HepG2 (cell line): ENCODE measurements around the gene ABCC1. TPM values are rescaled to one million over a fixed set of nuclear protein-coding genes. Genes with fewer than 3 reads are reported as not detected.

Source experiments
- ARID2 ChIP-seq: sonication (generic); formaldehyde crosslinking; IDR thresholded peaks from 2 replicates; pipeline ENCODE4 v1.8.1; 2022; ENCODE audit warnings: mild to moderate bottlenecking, missing genetic modification reagents, borderline replicate concordance
- CBX2 ChIP-seq, 2 experiments: fragments of 200-600 bp in 1 of 2; sonication (generic); formaldehyde crosslinking in 1 of 2; IDR thresholded peaks; 2 replicates each; pipeline versions ENCODE4 v1.7.0 to v1.8.1; 2018 to 2022; ENCODE audit warnings: low read depth in 2 of 2, low read length in 1 of 2, mild to moderate bottlenecking in 1 of 2, missing genetic modification reagents in 1 of 2
- CCDC6 ChIP-seq: sonication (generic); formaldehyde crosslinking; IDR thresholded peaks from 2 replicates; pipeline ENCODE4 v1.8.1; 2022; ENCODE audit warnings: mild to moderate bottlenecking, missing genetic modification reagents, moderate library complexity
- FOXM1 ChIP-seq: sonication (generic); formaldehyde crosslinking; IDR thresholded peaks from 2 replicates; pipeline ENCODE4 v1.5.0; 2020; ENCODE audit warnings: missing genetic modification reagents
- GZF1 ChIP-seq: sonication (generic); formaldehyde crosslinking; IDR thresholded peaks from 2 replicates; pipeline ENCODE4 v1.5.1; 2020; ENCODE audit warnings: mild to moderate bottlenecking, missing genetic modification reagents
- MEIS1 ChIP-seq: sonication (generic); formaldehyde crosslinking; IDR thresholded peaks from 2 replicates; pipeline ENCODE4 v1.9.0; 2021; ENCODE audit warnings: mild to moderate bottlenecking, missing genetic modification reagents, moderate library complexity, borderline replicate concordance
- PAF1 ChIP-seq: IDR thresholded peaks from 2 replicates; pipeline ENCODE4 v1.6.1; 2016; ENCODE audit warnings: missing genetic modification reagents, missing compliant biosample characterization
- PITX1 ChIP-seq: sonication (generic); formaldehyde crosslinking; IDR thresholded peaks from 2 replicates; pipeline ENCODE4 v1.5.1; 2020; ENCODE audit warnings: mild to moderate bottlenecking, missing genetic modification reagents
- SAP130 ChIP-seq: IDR thresholded peaks from 2 replicates; pipeline ENCODE4 v1.6.1; 2016; ENCODE audit warnings: low read depth
- SMAD1 ChIP-seq: sonication (generic); formaldehyde crosslinking; IDR thresholded peaks from 2 replicates; pipeline ENCODE4 v1.4.0; 2020; ENCODE audit warnings: missing genetic modification reagents, low read depth, mild to moderate bottlenecking, borderline replicate concordance
- ZFP36L1 ChIP-seq: sonication (generic); formaldehyde crosslinking; IDR thresholded peaks from 2 replicates; pipeline ENCODE4 v1.8.0; 2022; ENCODE audit warnings: mild to moderate bottlenecking, missing genetic modification reagents, moderate library complexity
- ZNF510 ChIP-seq: sonication (generic); formaldehyde crosslinking; IDR thresholded peaks from 2 replicates; pipeline ENCODE4 v1.4.0; 2020; ENCODE audit warnings: low read depth, mild to moderate bottlenecking, missing genetic modification reagents
- ZNF614 ChIP-seq: IDR thresholded peaks from 2 replicates; pipeline ENCODE4 v1.6.1; 2018; ENCODE audit warnings: missing biosample characterization, missing genetic modification reagents, inconsistent platforms, borderline replicate concordance
- ZNF724P ChIP-seq: sonication (generic); formaldehyde crosslinking; IDR thresholded peaks from 2 replicates; pipeline ENCODE4 v1.8.0; 2022; ENCODE audit warnings: missing genetic modification reagents, borderline replicate concordance
- ZNF777 ChIP-seq: sonication (generic); formaldehyde crosslinking; IDR thresholded peaks from 2 replicates; pipeline ENCODE4 v1.4.0; 2020; ENCODE audit warnings: missing genetic modification reagents
- polyA plus RNA-seq, 8 experiments: library from polyadenylated mRNA; depleted of rRNA in 3 of 8; stranded (reverse) in 7 of 8; unstranded in 1 of 8; fragments of >200 nt; fragmentation: Illumina TruSeq in 4 of 8; extraction: Trizol in 4 of 8; gene quantifications; 2 replicates each; pipeline versions ENCODE4 v1.2.1 to v1.2.3, GENCODE V29; 2011 to 2016; ENCODE audit warnings: low read depth in 4 of 8, missing spikeins in 1 of 8, mixed read lengths in 1 of 8; ENCODE audit not compliant: insufficient read depth in 1 of 8
- total RNA-seq, 5 experiments: library from RNA; depleted of rRNA; stranded (reverse); fragments of >200 nt; fragmentation: Illumina TruSeq; extraction: Trizol; gene quantifications; 2 replicates each; pipeline ENCODE4 v1.2.3, GENCODE V29; 2016; ENCODE audit warnings: low read depth in 1 of 5
- TF ChIP-seq, protein P1 (sequence below): sonication (generic); formaldehyde crosslinking; IDR thresholded peaks from 2 replicates; pipeline ENCODE4 v1.9.0; 2021; ENCODE audit warnings: mild to moderate bottlenecking, missing genetic modification reagents
- TF ChIP-seq, protein P2 (sequence below), 2 experiments: sonication (generic) in 1 of 2; formaldehyde crosslinking in 1 of 2; IDR thresholded peaks; 2 replicates each; pipeline versions ENCODE4 v1.5.1 to v1.6.1; 2011 to 2020; ENCODE audit warnings: borderline replicate concordance in 1 of 2, low read depth in 1 of 2, low read length in 1 of 2, mild to moderate bottlenecking in 1 of 2, missing genetic modification reagents in 1 of 2, moderate library complexity in 1 of 2
- TF ChIP-seq, protein P3 (sequence below): sonication (generic); formaldehyde crosslinking; IDR thresholded peaks from 2 replicates; pipeline ENCODE4 v1.8.1; 2023; ENCODE audit warnings: missing genetic modification reagents, mild to moderate bottlenecking, borderline replicate concordance
- TF ChIP-seq, protein P4 (sequence below): sonication (generic); formaldehyde crosslinking; IDR thresholded peaks from 2 replicates; pipeline ENCODE4 v1.4.0; 2020; ENCODE audit warnings: missing genetic modification reagents, borderline replicate concordance

ABCC1 gene
- total and polyA plus RNA-seq, 2 of the 13 experiments (the other 11 are each of a cell fraction or from before 2014, with no cell fraction given), result 13.0 to 30.6 TPM

DNA sequence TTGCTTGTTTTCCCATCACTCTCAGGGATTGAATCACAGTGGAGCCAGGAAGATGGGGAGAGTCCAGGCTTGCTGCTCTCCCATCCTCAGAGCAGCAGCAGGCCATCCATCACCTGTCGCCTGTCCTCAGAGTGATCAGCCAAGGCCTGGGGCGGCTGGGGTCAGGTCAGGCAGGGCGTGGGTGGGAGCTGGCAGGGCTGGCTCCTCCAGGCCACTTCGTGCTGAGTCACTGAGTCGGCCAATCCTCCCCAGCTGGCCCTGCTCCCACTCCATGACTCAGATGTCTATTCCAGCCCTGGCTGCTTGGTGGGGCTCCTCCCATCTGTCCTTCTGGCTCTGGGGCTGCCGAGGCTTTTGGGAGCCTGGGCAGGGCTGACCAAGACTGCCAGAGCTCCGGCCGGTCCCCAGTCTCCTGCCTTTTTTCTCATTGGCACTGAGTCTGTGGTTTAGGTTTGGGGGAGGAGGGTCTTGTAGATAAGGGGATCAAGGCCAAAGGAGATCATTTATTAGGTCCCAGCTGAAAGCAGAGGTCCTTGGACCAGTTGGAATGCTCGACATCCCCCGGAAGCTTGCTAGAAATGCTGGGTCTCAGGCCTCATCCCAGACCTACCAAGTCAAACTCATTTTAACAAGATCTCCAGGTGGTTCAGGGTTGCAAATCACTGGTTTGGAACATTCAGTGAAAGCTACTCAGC is 72.7 kb downstream of the ABCC1 start (continued):
- TF ChIP-seq, protein P1, sequence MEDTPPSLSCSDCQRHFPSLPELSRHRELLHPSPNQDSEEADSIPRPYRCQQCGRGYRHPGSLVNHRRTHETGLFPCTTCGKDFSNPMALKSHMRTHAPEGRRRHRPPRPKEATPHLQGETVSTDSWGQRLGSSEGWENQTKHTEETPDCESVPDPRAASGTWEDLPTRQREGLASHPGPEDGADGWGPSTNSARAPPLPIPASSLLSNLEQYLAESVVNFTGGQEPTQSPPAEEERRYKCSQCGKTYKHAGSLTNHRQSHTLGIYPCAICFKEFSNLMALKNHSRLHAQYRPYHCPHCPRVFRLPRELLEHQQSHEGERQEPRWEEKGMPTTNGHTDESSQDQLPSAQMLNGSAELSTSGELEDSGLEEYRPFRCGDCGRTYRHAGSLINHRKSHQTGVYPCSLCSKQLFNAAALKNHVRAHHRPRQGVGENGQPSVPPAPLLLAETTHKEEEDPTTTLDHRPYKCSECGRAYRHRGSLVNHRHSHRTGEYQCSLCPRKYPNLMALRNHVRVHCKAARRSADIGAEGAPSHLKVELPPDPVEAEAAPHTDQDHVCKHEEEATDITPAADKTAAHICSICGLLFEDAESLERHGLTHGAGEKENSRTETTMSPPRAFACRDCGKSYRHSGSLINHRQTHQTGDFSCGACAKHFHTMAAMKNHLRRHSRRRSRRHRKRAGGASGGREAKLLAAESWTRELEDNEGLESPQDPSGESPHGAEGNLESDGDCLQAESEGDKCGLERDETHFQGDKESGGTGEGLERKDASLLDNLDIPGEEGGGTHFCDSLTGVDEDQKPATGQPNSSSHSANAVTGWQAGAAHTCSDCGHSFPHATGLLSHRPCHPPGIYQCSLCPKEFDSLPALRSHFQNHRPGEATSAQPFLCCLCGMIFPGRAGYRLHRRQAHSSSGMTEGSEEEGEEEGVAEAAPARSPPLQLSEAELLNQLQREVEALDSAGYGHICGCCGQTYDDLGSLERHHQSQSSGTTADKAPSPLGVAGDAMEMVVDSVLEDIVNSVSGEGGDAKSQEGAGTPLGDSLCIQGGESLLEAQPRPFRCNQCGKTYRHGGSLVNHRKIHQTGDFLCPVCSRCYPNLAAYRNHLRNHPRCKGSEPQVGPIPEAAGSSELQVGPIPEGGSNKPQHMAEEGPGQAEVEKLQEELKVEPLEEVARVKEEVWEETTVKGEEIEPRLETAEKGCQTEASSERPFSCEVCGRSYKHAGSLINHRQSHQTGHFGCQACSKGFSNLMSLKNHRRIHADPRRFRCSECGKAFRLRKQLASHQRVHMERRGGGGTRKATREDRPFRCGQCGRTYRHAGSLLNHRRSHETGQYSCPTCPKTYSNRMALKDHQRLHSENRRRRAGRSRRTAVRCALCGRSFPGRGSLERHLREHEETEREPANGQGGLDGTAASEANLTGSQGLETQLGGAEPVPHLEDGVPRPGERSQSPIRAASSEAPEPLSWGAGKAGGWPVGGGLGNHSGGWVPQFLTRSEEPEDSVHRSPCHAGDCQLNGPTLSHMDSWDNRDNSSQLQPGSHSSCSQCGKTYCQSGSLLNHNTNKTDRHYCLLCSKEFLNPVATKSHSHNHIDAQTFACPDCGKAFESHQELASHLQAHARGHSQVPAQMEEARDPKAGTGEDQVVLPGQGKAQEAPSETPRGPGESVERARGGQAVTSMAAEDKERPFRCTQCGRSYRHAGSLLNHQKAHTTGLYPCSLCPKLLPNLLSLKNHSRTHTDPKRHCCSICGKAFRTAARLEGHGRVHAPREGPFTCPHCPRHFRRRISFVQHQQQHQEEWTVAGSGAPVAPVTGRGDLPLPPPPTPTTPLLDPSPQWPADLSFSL (CRISPR knock-in tag), result no peak
- TF ChIP-seq PAF1 (CRISPR knock-in tag), result no peak
- TF ChIP-seq CBX2 (IDR thresholded peaks at IDR 0.05; ENCODE audit: low read depth, low read length), result no peak
- TF ChIP-seq CBX2 (CRISPR knock-in tag; IDR thresholded peaks at IDR 0.05; ENCODE audit: low read depth), result no peak
- TF ChIP-seq PITX1, result 0 out of 2 replicates have a peak, but pooled peaks have one; percentile 38
- peak; percentile 97 for TF ChIP-seq SAP130
- no peak for TF ChIP-seq ZNF724P (CRISPR knock-in tag)
- TF ChIP-seq ZNF614 (CRISPR knock-in tag), result peak; percentile 87; the same call in 1 of the 2 replicates
- TF ChIP-seq, protein P2, sequence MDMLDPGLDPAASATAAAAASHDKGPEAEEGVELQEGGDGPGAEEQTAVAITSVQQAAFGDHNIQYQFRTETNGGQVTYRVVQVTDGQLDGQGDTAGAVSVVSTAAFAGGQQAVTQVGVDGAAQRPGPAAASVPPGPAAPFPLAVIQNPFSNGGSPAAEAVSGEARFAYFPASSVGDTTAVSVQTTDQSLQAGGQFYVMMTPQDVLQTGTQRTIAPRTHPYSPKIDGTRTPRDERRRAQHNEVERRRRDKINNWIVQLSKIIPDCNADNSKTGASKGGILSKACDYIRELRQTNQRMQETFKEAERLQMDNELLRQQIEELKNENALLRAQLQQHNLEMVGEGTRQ (IDR thresholded peaks at IDR 0.05; ENCODE audit: low read depth, low read length), result no peak
- TF ChIP-seq, protein P2 (CRISPR knock-in tag; IDR thresholded peaks at IDR 0.05; ENCODE audit: borderline replicate concordance), result no peak
- no peak for TF ChIP-seq ZNF510
- TF ChIP-seq FOXM1 (CRISPR knock-in tag), result no peak
- no peak for TF ChIP-seq GZF1 (CRISPR knock-in tag)
- TF ChIP-seq, protein P3, sequence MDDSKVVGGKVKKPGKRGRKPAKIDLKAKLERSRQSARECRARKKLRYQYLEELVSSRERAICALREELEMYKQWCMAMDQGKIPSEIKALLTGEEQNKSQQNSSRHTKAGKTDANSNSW (CRISPR knock-in tag), result no peak
- no peak for TF ChIP-seq ZFP36L1 (CRISPR knock-in tag)
- TF ChIP-seq, protein P4, sequence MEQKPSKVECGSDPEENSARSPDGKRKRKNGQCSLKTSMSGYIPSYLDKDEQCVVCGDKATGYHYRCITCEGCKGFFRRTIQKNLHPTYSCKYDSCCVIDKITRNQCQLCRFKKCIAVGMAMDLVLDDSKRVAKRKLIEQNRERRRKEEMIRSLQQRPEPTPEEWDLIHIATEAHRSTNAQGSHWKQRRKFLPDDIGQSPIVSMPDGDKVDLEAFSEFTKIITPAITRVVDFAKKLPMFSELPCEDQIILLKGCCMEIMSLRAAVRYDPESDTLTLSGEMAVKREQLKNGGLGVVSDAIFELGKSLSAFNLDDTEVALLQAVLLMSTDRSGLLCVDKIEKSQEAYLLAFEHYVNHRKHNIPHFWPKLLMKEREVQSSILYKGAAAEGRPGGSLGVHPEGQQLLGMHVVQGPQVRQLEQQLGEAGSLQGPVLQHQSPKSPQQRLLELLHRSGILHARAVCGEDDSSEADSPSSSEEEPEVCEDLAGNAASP (CRISPR knock-in tag), result peak; percentile 95
- TF ChIP-seq CCDC6 (CRISPR knock-in tag), result no peak
- TF ChIP-seq SMAD1, result no peak
- TF ChIP-seq MEIS1 (CRISPR knock-in tag), result no peak
- no peak for TF ChIP-seq ZNF777 (CRISPR knock-in tag)
- no peak for TF ChIP-seq ARID2 (CRISPR knock-in tag)
